Left renal pelvis (tissue), 4 donors: ENCODE data around the gene APBA3. TPM values are rescaled to one million over a fixed set of nuclear protein-coding genes. Genes with fewer than 3 reads are reported as not detected.

Experiments
- DNase-seq, 4 donors: peaks; one replicate each; pipeline ENCODE4 v3.0.0-alpha.2; 2013; ENCODE audit warnings: low read depth in 4 of 4, low spot score in 3 of 4
- polyA plus RNA-seq, 4 donors: library from polyadenylated mRNA; unstranded; fragments of 120-200 nt; gene quantifications; one replicate each; pipeline ENCODE4 v1.2.1, GENCODE V29; 2013; ENCODE audit not compliant: insufficient read length in 4 of 4

The APBA3 gene
- polyA plus RNA-seq, 4 donors = 9.9 to 26.9 (median 14.6) TPM

DNA sequence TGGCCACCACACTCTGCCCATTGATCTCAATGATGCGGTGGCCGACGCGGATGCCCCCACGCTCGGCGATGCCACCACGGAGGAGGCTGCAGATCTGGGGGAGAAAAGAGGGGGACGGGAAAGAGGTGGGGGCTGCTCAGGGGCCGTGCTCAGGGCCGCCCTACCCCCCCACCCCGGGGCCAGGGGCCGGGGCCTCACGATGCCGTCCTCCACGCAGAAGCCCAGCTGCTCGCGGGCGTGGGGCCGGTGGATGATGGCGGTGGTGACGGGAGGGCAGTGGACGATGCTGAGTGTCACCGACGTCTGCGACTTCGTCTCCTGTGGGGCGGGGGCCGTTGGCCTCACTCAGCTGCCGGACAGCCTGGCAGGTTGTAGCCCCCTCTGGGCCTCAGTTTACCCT, 10.3 kb downstream of the APBA3 start:
- no peak for DNase-seq

- DNase-seq = no peak
These were observed 11.3 kb downstream of the APBA3 start for GRCh38 chr19:3750211-3750610.

DNA sequence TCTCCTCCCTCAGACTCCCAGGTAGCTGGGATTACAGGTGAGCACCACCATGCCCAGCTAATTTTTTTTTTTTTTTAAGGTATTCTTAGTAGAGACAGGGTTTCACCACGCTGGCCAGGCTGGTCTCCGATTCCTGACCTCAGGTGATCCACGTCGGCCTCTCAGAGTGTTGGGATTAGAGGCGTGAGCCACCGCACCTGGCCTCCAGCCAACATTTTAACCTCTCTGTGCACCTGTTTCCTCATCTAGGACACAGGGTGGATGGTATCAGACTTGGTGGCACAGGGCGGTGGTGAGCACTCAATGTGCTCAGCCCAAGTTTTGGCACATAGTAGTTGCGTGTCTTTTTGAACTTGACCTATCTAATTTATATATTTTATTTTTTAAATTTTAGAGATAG, 12.5 kb downstream of the APBA3 start:
- DNase-seq = no peak

DNA sequence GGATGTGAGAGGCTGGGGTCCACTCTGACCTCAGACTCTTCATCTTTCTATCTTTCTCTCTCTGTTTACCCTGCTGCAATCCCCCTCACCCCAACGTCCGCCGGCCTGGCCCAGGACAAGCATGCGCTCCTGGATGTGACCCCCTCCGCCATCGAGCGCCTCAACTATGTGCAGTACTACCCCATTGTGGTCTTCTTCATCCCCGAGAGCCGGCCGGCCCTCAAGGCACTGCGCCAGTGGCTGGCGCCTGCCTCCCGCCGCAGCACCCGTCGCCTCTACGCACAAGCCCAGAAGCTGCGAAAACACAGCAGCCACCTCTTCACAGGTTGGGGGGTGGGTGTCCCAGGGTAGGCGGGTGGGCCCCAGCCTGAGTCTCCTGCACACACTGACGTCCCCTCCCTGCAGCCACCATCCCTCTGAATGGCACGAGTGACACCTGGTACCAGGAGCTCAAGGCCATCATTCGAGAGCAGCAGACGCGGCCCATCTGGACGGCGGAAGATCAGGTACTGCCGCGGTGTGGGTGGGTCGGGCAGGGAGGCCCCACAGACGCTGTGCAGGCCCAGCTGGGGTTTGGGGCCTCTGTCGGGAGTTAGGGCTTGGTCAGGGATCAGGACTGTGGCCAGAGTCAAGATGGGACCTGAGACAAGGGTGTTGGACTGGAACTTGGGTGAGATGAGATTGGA, 15.0 kb downstream of the APBA3 start:
- DNase-seq = no peak

GRCh38 chr19:3745363-3746045, 16.0 kb downstream of the APBA3 start:
- DNase-seq = no peak

- no peak for DNase-seq
These were observed 18.0 kb downstream of the APBA3 start for GRCh38 chr19:3743486-3743885.

- no peak for DNase-seq
These were observed 21.1 kb downstream of the APBA3 start for GRCh38 chr19:3740431-3740830.

DNA sequence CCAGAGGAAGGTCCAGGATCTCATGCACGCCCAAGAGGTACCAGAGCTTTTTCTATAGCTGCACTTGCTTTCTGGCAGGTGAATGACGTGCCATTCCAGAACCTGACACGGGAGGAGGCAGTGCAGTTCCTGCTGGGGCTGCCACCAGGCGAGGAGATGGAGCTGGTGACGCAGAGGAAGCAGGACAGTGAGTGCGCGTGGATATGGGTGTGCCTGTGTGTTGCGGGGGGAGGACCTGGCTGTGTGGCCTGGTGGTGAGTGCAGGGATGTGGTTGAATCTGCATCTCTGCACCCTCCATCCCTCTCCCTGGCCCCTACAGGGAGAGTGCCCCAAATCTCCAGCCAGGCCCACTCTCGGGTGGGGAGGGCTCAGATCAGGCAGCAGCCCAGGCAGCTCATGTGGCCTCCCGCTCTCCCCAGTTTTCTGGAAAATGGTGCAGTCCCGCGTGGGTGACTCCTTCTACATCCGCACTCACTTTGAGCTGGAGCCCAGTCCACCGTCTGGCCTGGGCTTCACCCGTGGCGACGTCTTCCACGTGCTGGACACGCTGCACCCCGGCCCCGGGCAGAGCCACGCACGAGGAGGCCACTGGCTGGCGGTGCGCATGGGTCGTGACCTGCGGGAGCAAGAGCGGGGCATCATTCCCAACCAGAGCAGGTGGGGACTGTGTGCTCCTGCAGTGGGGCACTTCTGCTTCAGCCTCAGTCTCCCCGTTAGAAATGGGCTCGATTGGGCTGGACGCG, 22.8 kb downstream of the APBA3 start:
- no peak for DNase-seq

GRCh38 chr19:3737487-3738205, 23.8 kb downstream of the APBA3 start:
- DNase-seq = no peak

DNA sequence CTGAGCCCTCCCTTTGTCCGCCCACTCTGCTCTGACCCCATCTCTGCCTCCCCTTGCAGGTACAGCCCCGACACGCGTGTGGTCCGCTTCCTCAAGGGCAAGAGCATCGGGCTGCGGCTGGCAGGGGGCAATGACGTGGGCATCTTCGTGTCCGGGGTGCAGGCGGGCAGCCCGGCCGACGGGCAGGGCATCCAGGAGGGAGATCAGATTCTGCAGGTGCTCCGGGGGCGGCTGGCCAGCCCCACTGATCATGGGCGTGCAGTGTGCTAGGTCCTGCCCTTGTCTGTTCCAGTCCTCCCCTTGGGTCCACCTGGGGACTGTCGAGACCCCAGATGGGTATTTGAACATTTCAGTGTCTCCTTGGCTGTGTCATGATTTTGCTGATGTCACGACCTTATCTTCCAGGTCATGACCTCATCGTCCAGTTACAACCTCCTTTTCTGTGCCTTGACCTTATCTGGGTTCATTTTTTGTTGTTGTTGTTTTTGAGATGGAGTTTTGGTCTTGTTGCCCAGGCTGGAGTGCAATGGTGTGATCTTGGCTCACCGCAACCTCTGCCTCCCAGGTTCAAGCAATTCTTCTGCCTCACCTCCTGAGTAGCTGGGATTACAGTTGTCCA, 25.3 kb downstream of the APBA3 start:
- no peak for DNase-seq

GRCh38 chr19:3734310-3734600, 27.2 kb downstream of the APBA3 start:
- DNase-seq = no peak

DNA sequence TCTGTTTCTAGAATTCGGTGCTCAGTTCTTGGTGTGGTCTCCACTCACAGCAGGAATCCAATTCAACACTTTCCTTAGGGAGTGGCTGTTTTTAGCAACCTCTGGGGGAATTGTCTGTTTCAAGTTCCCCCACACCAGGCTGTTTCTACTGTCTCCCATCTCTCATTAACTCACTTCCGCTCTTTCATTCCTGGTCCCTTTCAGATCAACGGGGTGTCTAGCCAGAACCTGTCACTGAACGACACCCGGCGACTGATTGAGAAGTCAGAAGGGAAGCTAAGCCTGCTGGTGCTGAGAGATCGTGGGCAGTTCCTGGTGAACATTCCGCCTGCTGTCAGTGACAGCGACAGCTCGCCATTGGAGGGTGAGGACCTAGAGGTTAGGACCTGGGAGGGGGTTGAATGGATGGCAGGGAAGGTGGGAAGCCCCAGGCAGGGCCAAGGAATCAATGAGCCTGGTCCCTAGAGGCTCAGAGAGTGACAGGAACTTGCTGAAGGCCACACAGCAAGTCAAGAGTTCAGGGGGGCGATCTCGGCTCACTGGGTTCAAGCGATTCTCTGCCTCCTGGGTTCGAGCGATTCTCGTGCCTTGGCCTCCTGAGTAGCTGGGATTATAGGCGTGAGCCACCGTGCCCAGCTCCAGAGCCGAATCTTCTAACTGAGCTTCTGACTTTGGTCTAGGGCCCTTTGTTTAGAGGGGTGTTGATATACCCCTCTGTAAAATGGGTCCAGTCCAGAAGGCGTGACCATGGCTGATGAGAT, 27.8 kb downstream of the APBA3 start:
- no peak for DNase-seq

DNA sequence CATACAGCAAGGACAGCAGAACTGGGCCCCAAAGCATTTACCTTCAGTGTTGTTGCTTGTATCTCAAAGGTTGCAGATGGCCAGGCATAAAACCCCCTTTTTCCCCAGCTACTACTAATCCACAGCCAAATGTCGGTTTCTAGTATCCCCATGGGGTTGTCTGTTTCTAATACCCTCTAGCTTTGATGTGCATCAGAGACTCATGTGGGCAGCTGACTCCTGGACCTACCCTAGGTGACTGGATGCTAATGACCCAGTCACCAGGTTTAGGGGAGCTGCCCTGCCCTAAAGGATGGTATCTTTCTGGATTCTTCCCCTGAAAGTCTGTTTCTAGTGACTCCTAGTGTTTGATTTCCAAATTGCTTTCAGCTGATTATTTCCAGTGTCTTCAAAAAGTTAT, 29.4 kb downstream of the APBA3 start:
- no peak for DNase-seq

DNA sequence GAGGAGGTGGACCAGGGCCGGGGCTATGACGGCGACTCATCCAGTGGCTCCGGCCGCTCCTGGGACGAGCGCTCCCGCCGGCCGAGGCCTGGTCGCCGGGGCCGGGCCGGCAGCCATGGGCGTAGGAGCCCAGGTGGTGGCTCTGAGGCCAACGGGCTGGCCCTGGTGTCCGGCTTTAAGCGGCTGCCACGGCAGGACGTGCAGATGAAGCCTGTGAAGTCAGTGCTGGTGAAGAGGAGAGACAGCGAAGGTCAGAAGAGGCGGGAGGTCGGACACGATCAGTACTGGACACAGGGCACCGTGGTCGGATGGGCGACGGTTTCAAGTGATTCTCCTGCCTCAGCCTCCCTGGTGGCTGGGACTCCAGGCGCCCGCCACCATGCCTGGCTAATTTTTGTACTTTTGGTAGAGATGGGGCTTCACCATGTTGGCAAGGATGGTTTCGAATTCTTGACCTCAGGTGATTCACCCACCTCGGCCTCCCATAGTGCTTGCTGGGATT, 31.0 kb downstream of the APBA3 start:
- no peak for DNase-seq

DNA sequence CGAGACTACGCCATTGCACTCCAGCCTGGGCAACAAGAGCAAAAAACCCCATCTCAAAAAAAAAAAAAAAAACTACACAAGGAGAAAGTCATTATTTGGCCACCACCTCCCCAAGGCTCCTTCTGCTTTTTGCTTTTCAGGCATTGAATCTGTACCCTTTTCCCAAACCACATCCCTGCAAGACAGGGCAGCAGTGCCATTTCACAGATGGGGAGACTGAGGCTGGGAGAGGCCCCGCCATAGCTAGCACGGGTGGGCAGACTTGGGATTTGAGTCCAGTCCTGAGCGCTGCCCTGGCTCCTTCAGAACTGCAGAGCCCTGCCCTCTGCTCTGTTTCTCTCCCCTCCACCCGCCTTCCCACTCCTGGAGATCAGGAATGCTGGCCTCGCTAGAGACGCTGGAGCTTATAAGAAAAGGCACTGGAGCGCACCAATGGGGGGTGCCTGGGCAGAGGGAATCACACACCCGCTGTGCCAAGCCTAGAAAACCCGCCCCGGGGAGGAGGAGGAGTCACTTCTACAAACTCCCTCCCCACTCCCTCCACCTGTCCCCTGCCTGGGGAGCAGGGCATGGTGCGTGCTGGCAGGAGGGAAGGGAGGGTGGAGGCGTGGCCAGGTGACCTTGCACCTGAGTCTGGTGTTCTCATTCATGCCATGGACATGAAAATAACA, 35.7 kb downstream of the APBA3 start:
- DNase-seq = peak in 1 of 4 donors; percentile 64

DNA sequence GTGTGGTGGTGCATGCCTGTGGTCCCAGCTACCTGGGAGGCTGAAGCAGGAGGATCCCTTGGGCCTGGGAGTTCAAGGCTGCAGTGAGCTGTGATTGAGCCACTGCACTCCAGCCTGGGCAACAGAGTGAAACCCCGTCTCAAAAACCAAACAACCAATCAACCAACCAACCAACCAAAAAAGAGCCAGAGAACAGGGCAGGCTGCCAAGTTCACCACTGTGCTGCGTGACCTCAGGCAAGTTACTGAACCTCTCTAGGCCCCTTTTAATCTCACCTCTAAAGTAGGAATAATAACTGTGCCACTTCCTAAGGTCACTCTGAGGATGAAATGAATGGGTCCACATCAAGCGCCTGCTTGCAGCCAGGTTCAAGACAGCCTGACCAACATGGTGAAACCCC, 36.4 kb downstream of the APBA3 start:
- no peak for DNase-seq

- DNase-seq = no peak
These were observed 37.6 kb downstream of the APBA3 start for GRCh38 chr19:3723883-3724282.

DNA sequence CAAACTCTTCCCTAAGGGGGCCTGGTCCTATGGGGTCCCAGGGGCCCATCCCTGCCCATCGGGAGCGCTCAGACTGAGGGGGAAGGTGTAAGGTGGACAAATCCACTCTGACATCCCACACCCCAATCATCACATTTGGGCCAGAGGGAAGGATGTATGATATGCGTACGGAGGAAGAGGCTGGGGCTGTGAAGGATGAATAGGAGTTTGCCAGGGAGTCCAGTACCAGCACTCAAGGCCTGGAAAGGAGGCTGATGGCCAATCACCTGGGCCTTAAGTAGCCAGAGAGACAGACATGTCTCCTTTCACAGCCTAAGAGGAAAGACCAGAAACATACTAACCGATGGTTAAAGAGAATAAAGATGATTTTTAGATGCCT, 38.4 kb downstream of the APBA3 start:
- no peak for DNase-seq

DNA sequence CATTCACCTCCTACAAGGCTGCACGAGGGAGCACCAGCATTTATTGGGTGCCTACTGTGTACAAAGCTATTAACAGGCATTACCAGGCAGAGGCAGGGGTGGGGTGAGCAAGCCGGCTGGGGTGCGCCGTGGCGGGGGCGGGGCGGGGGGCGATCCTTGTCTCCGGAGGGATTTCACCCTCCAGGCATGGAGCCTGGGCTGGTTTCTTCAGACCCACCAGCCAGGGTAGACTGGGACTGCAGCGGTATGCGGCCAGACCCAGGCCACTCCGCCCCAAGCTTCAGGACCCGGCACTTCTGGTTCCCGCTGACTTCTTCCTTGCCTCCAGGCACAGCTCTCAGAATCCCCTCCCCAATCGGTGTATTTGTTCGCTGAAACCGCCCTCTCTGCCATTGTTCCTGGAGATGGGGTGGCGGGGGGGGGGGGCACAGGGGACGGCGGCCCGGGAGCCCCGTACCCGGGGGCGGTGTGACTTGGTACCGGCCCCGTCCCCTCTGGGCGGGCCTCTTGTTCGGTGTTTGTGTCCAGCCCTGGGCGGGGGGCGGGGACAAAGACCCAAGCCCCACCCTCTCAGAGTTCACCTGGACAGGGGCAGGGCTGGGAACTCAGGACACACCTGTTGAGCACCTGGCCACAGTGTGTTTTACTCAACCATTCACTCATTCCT, 38.9 kb downstream of the APBA3 start:
- DNase-seq = no peak
